NCI-H82 (cell line): Measurements from ENCODE around the gene ZNF692.

ENCODE experiments used
- DNase-seq: peaks from one replicate; lab custom pipeline; 2025; lab: John Stamatoyannopoulos, UW

The ZNF692 gene

DNA sequence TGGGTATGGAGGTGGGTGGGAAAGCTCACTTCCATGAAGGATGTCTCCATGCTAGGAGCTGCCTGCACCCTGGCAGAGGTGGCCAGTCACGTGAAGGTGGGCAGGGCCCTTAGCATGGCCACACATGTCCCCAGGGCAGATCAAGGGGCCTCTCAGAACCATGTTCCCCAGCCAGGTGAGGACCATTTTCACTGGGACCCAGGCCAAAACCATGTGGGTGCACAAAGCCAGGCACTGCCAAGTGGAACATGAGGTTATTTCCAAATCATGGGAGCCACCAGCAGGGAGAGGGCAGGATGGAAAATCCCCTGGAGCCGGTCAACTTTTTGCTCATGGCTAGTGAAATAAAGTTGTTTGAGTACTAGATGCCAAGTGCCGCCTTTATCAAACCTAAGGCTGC lies 9.7 kb downstream of the ZNF692 start:
- no peak for DNase-seq

GRCh38 chr1:248848602-248849001 lies 10.3 kb downstream of the ZNF692 start:
- DNase-seq = no peak

- no peak for DNase-seq
Observed at GRCh38 chr1:248847956-248848561, 10.8 kb downstream of the ZNF692 start.

- DNase-seq = no peak
Observed at GRCh38 chr1:248847181-248847955, 11.5 kb downstream of the ZNF692 start.

- no peak for DNase-seq
Observed at GRCh38 chr1:248844526-248844925, 14.4 kb downstream of the ZNF692 start.

DNA sequence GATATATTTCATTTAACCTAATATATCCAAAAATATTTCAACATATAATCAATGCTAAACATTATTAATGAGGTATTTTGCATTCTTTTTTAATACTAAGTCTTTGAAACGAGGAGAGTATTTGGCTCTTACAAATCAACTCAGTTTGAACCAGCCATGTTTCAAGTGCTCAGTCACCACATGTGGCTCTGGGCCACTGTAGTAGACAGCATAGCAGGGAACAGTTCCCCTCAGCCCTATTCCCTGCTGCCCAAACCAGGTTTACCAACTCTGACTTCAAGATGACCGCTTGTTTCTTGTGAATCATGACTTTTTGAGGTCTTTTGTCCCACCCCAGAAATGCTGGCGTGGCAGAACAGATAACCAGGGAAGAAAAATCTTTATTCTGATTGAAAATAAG lies 15.2 kb downstream of the ZNF692 start:
- no peak for DNase-seq

DNA sequence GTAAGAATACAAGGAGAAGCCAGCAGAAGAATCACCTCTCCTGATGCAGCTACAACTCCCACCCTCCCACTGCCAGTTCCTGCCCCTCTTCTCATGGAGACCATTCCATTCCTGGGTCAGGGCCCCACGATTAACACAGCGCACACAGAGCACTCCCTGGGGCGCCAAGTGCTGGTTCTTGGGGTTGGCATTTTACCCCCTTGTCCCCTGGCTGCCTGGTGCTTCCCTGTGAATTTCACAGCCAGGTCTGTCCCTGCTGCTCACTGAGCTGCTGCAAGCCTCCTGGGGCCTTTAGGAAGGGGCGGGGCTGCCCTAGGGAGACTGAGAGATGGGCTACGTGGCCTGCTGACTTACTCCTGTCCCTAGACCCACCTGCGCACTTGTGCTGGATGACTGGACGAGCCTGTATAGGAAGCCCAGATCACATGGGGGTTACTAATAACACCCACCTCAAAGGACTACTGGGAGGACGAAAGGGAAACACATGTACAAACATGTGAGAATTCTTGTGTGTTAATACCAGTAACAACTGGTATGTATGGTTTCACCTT lies 16.0 kb downstream of the ZNF692 start:
- DNase-seq = no peak

DNA sequence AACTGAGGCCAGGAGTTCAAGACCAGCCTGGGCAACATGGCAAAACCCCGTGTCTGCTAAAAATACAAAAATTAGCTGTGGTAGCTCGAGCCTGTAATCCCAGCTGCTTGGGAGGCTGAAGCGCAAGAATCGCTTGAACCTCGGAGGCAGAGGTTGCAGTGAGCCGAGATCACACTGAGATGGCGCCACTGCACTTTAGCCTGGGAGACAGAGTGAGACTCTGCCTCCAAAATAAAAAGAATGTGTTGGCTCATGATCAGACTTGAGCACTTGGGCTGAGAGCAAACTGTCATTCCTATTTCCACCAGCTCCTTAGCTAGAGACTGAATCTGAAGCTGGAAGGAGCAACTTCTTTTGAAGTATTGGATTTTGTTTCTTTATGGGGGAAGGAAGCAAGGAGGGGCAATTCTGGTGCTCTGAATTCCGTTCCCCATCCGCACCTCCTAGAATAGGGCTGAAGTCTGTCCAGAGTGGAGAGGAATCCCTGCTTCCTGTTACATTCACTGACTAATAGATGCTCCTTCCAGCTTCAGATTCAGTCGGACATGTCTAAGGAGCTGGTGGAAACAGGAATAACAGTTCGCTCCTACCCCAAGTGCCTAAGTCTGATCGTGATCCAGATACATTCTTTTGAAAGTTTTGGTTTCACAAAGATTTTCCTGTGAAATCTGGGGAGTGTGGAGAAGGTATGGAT lies 17.0 kb downstream of the ZNF692 start:
- peak; percentile 67 for DNase-seq

DNA sequence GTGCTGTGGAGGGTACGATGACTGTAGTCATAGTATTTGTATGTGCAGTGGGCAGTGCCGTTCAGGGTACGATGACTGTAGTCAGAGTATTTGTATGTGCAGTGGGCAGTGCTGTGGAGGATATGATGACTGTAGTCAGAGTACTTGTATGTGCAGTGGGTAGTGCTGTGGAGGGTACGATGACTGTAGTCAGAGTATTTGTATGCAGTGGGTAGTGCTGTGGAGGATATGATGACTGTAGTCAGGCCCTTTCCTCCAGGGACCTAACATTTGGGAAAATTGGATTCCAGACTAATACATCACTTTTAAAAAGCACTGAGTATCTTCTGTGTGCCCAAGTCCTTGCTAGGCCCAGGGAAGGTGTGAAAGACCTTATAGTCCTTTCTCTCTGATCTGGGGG lies 17.9 kb downstream of the ZNF692 start:
- no peak for DNase-seq

DNA sequence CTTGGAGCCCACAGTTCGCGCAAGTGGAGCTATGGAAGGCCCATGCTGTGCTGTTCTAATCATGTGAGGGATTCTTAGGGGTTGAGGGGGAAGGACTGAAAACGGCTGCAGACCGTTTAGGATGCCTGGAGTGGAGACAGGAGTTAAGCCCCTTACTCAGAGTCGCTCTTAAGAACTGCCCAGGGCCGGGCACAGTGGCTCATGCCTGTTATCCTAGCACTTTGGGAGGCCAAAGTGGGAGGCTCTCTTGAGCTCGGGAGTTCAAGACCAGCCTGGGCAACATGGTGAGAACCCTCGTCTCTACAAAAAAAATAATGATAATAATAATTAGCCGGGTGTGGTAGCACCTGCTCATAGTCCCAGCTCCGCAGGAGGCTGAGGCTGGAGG lies 19.7 kb downstream of the ZNF692 start:
- DNase-seq = no peak

DNA sequence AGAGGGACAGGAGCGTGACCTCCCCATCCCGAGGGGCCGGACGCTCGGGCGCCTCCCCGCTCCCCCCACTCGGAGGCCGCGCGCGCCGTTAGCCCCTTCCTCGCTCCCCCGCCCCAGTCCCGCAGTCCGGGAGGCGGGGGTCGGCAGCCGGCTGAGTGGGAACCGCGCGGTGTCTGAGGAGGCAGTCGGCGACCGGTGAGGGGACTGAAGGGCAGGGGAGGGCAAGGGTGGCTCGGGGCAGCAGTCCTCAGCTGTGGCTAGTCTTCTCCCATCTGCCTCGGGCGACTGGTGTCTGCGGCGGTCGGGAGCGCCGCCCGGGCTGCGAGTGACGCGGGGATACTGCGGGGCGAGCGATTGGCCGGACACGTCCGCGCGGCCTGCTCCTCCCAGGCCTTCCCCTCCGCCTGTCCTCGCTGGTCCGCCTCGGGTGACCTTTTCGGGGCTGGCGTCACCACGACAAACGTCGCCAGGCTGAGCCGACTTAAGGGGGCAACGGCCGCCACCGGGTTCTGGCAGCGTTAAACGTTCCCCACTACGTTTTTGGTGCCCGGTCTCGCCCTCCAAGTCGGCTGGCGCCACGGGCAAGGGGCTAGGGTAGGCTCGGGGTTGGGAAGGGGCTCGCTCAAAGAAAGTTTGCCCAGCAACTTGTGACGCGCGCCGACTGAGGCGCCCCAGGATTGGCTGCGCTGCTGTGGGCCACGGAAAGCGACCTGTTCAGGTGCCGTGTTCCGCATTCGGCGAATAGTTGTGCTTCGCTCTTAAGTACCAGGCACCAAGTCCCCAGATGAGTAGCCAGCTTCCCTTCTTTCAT lies 20.3 kb downstream of the ZNF692 start:
- peak; percentile 95 for DNase-seq

- peak; percentile 100 for DNase-seq
Observed at GRCh38 chr1:248837781-248838356, 21.0 kb downstream of the ZNF692 start, which contains the start of gene ZNF672. TSS of gene ZNF672 (plus strand) at chr1:248838224. CDS start at chr1:248847275, 9,051 bp downstream.

GRCh38 chr1:248837045-248837780 lies 21.7 kb downstream of the ZNF692 start:
- peak; percentile 58 for DNase-seq

- DNase-seq = peak; percentile 60
Observed at GRCh38 chr1:248834343-248834940, 24.4 kb downstream of the ZNF692 start.

- no peak for DNase-seq
Observed at GRCh38 chr1:248831842-248832241, 27.0 kb downstream of the ZNF692 start.

GRCh38 chr1:248830718-248831017 lies 28.2 kb downstream of the ZNF692 start:
- peak; percentile 80 for DNase-seq

GRCh38 chr1:248828845-248829244 lies 30.0 kb downstream of the ZNF692 start:
- DNase-seq = no peak

GRCh38 chr1:248825909-248826760 lies 32.8 kb downstream of the ZNF692 start, which contains the start of gene SH3BP5L:
TSS of gene SH3BP5L (minus strand) at chr1:248825915. CDS start at chr1:248824935, 980 bp downstream.
- peak; percentile 99 for DNase-seq

GRCh38 chr1:248825573-248825908 lies 33.3 kb downstream of the ZNF692 start:
- no peak for DNase-seq

DNA sequence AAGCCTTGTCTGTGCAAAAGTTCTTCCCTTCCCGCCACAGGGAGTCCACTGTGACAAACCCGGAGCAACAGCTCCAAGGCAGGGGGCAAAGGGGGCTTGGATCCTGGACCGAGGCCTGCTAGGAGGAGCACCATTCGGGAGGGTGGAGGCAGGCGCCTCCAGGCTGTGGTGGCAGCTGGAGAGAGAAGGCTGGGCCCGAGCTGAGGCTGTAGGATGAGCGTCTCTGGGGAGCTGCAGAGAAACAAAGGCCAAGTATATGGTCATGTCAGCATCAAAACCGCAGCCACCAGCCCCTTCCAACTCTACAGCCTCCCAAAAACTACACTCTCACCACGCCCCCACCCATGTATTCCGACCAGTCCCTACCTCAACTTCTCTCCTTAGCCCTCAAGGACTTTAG lies 33.7 kb downstream of the ZNF692 start:
- no peak for DNase-seq
